Measurements from ENCODE around the gene CEP57L1. TPM values are rescaled to one million over a fixed set of nuclear protein-coding genes. Genes with fewer than 3 reads are reported as not detected.

Gene CEP57L1
- 30.5 and 41.8 TPM in 2 replicates for total RNA-seq

GRCh38 chr6:109095036-109095834 lies at the start of gene CEP57L1:
Gene CEP57L1, plus strand, starts transcription at chr6:109095507. Its CDS starts 49,715 bp downstream, at chr6:109145222.

GRCh38 chr6:109094416-109095035 lies 781 bp upstream of the CEP57L1 start, which contains the start of gene SESN1:
Gene SESN1, minus strand, starts transcription at chr6:109094846. Its CDS starts 773 bp downstream, at chr6:109094073.

Small RNA genes lying within 50 kb of the gene (small RNA-seq; reads per million reads assigned to genes)
- gene RNU6-653P: not detected

Other genes with a start within 250 kb of the CEP57L1 start
- gene ARMC2, start 247.1 kb upstream of the CEP57L1 start, total RNA-seq: 1.8 and 4.0 TPM in 2 replicates
- 19.7 and 29.8 TPM in 2 replicates for gene SESN1, start 661 bp upstream of the CEP57L1 start, total RNA-seq